ENCODE measurements around the gene CPSF4.

Gene CPSF4

DNA sequence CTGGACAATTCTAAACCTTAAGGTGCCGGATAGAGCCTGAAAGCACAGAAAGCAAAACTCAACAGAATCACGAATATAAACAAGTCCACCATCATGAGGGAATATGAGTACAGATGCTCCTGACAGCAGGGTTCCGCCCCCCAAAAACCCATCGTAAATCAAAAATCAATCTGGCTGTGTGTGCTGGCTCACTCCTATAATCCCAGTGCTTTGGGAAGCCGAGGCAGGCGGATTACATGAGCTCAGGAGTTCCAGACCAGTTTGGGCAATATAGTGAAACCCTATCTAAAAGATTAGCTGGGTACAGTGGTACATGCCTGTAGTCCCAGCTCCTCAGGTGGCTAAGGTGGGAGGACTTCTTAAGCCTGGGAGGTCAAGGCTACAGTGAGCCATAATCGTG is 17.8 kb upstream of the CPSF4 start:
- Histone ChIP-seq H3K9ac (ENCODE audit: low read length) (no peak overlapping the region), H3K18ac (ENCODE audit: low read length) (no peak overlapping the region), H3K79me2 (ENCODE audit: control insufficient read depth, insufficient read depth, low read length) (no peaks in the 10 kb centered on the region), H2AK5ac (ENCODE audit: low read length) (no peak overlapping the region), H2BK120ac (ENCODE audit: low read depth, low read length) (no peak overlapping the region), H3K36me3 (ENCODE audit: control insufficient read depth, insufficient read depth, low read length) (peaks cover 24% of the 10 kb centered on the region), H3K4ac (ENCODE audit: low read depth, low read length) (no peak overlapping the region), H3K4me2 (ENCODE audit: low read length) (no peak overlapping the region), H2BK15ac (replicated peaks; ENCODE audit: low read depth) (no peak overlapping the region), H3K23ac (ENCODE audit: low read length) (no peak overlapping the region), H3K4me1 (ENCODE audit: control insufficient read depth, low read depth, low read length) (no peaks in the 10 kb centered on the region), H3K56ac (ENCODE audit: low read length) (no peak overlapping the region), H3K27me3 (ENCODE audit: insufficient read depth, low read length, poor library complexity) (no peaks in the 10 kb centered on the region), H4K5ac (ENCODE audit: low read length) (no peak overlapping the region), H3K27ac (ENCODE audit: low read depth, low read length) (no peak overlapping the region), H3K4me3 (ENCODE audit: low read length) (no peak overlapping the region), H3K79me1 (ENCODE audit: low read length) (no peaks in the 10 kb centered on the region), H4K8ac (ENCODE audit: low read depth, low read length) (no peak overlapping the region), H2BK5ac (ENCODE audit: low read length) (no peak overlapping the region)
- no CpG with 5 or more reads among the region's 7 CpGs for WGBS (ENCODE audit: extremely low coverage, insufficient coverage, low lambda C conversion rate)
- DNase-seq: no peak

DNA sequence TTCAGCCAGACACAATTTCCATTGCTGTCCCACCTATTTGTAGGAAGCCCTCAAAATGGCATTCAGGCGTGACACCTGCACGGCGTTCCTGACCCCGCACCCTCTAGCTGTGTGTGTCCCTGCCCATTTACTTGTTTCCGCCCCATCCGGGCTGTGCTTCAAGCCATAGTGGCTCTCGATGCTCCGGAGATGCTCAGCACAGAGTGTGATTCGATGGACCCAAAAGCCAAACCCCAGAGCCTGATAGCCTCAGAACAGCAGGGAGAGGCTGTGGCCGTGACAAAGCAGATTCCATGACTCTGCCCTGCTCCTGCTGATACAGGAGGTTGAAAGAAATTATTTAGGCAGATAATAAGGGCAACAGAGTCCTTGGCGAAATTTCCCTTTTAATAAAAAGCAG is 16.6 kb upstream of the CPSF4 start:
- no peak for DNase-seq
- Histone ChIP-seq H2BK120ac (ENCODE audit: low read depth, low read length) (no peak overlapping the region), H3K79me1 (ENCODE audit: low read length) (no peaks in the 10 kb centered on the region), H3K23ac (ENCODE audit: low read length) (no peak overlapping the region), H4K8ac (ENCODE audit: low read depth, low read length) (no peak overlapping the region), H3K56ac (ENCODE audit: low read length) (no peak overlapping the region), H3K4me2 (ENCODE audit: low read length) (no peak overlapping the region), H2BK5ac (ENCODE audit: low read length) (no peak overlapping the region), H3K36me3 (ENCODE audit: control insufficient read depth, insufficient read depth, low read length) (peaks cover 24% of the 10 kb centered on the region), H3K4ac (ENCODE audit: low read depth, low read length) (no peak overlapping the region), H3K27ac (ENCODE audit: low read depth, low read length) (no peak overlapping the region), H3K9ac (ENCODE audit: low read length) (no peak overlapping the region), H3K18ac (ENCODE audit: low read length) (no peak overlapping the region), H3K27me3 (ENCODE audit: insufficient read depth, low read length, poor library complexity) (no peaks in the 10 kb centered on the region), H3K79me2 (ENCODE audit: control insufficient read depth, insufficient read depth, low read length) (no peaks in the 10 kb centered on the region), H4K5ac (ENCODE audit: low read length) (no peak overlapping the region), H2BK15ac (replicated peaks; ENCODE audit: low read depth) (no peak overlapping the region), H2AK5ac (ENCODE audit: low read length) (no peak overlapping the region), H3K4me1 (ENCODE audit: control insufficient read depth, low read depth, low read length) (no peaks in the 10 kb centered on the region), H3K4me3 (ENCODE audit: low read length) (no peak overlapping the region)
- no CpG with 5 or more reads among the region's 11 CpGs for WGBS (ENCODE audit: extremely low coverage, insufficient coverage, low lambda C conversion rate)

GRCh38 chr7:99422625-99423024 is 16.1 kb upstream of the CPSF4 start:
- Histone ChIP-seq H3K56ac (ENCODE audit: low read length) (no peak overlapping the region), H3K4me1 (ENCODE audit: control insufficient read depth, low read depth, low read length) (no peaks in the 10 kb centered on the region), H3K36me3 (ENCODE audit: control insufficient read depth, insufficient read depth, low read length) (peaks cover 22% of the 10 kb centered on the region), H3K4me3 (ENCODE audit: low read length) (no peak overlapping the region), H3K79me2 (ENCODE audit: control insufficient read depth, insufficient read depth, low read length) (no peaks in the 10 kb centered on the region), H3K27ac (ENCODE audit: low read depth, low read length) (no peak overlapping the region), H2BK120ac (ENCODE audit: low read depth, low read length) (no peak overlapping the region), H2AK5ac (ENCODE audit: low read length) (no peak overlapping the region), H3K4ac (ENCODE audit: low read depth, low read length) (no peak overlapping the region), H3K23ac (ENCODE audit: low read length) (no peak overlapping the region), H3K27me3 (ENCODE audit: insufficient read depth, low read length, poor library complexity) (no peaks in the 10 kb centered on the region), H2BK15ac (replicated peaks; ENCODE audit: low read depth) (no peak overlapping the region), H2BK5ac (ENCODE audit: low read length) (no peak overlapping the region), H3K4me2 (ENCODE audit: low read length) (no peak overlapping the region), H3K9ac (ENCODE audit: low read length) (no peak overlapping the region), H4K8ac (ENCODE audit: low read depth, low read length) (no peak overlapping the region), H3K18ac (ENCODE audit: low read length) (no peak overlapping the region), H4K5ac (ENCODE audit: low read length) (no peak overlapping the region), H3K79me1 (ENCODE audit: low read length) (no peaks in the 10 kb centered on the region)
- WGBS (ENCODE audit: extremely low coverage, insufficient coverage, low lambda C conversion rate): no CpG with 5 or more reads among the region's 5 CpGs
- DNase-seq: no peak

DNA sequence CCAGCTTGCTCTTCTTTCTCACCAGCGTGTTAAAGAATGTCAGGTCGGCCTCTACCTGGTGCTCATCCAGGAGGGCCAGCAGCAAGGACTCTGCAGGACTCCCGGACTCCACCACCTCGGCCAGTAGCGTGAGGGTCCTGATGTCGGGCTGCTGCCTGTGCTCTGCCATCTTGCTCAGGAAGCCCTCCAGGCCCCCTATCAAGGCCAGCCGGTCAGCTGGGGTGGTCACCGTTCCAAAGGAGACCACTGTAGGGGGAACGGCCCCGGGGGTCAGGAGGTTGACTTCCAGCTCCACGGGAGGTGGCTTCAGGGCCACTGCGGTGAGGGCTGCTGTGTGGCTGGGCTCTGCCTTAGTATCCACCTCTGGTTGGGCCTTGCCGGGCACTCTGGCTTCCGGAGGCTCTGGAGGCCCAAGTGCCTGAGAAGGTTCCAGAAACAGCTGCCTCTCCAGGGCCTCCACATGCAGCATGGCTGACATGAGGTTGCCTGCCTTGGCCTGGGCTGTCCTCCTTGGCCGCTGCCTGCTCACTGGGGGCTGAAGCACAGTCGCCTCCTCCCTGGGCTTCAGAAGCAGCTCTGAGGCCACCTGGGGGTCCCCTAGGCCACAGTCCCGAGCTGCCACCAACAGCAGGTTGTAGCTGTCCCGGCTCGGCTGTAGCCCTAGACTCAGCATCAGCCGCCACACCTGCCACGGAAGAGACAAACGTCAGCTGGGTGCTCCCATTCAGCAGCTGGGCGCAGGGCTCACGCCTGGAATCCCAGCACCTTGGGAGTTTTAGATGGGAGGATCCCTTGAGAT is 13.6 kb upstream of the CPSF4 start:
- H2AK5ac ChIP-seq (ENCODE audit: low read length): no peak overlapping the region
- no peak overlapping the region for H3K18ac ChIP-seq (ENCODE audit: low read length)
- no peak overlapping the region for H4K5ac ChIP-seq (ENCODE audit: low read length)
- H3K27me3 ChIP-seq (ENCODE audit: insufficient read depth, low read length, poor library complexity): no peaks in the 10 kb centered on the region
- H2BK120ac ChIP-seq (ENCODE audit: low read depth, low read length): no peak overlapping the region
- H3K9ac ChIP-seq (ENCODE audit: low read length): no peak overlapping the region
- no peak overlapping the region for H3K4ac ChIP-seq (ENCODE audit: low read depth, low read length)
- H3K4me3 ChIP-seq (ENCODE audit: low read length): no peak overlapping the region
- H3K56ac ChIP-seq (ENCODE audit: low read length): no peak overlapping the region
- H2BK5ac ChIP-seq (ENCODE audit: low read length): no peak overlapping the region
- no peaks in the 10 kb centered on the region for H3K4me1 ChIP-seq (ENCODE audit: control insufficient read depth, low read depth, low read length)
- no peak overlapping the region for H3K23ac ChIP-seq (ENCODE audit: low read length)
- H2BK15ac ChIP-seq (replicated peaks; ENCODE audit: low read depth): no peak overlapping the region
- H3K36me3 ChIP-seq (ENCODE audit: control insufficient read depth, insufficient read depth, low read length): peaks cover 18% of the 10 kb centered on the region
- H4K8ac ChIP-seq (ENCODE audit: low read depth, low read length): no peak overlapping the region
- DNase-seq: no peak
- no CpG with 5 or more reads among the region's 24 CpGs for WGBS (ENCODE audit: extremely low coverage, insufficient coverage, low lambda C conversion rate)
- no peak overlapping the region for H3K4me2 ChIP-seq (ENCODE audit: low read length)
- H3K27ac ChIP-seq (ENCODE audit: low read depth, low read length): no peak overlapping the region
- no peaks in the 10 kb centered on the region for H3K79me2 ChIP-seq (ENCODE audit: control insufficient read depth, insufficient read depth, low read length)
- no peaks in the 10 kb centered on the region for H3K79me1 ChIP-seq (ENCODE audit: low read length)

DNA sequence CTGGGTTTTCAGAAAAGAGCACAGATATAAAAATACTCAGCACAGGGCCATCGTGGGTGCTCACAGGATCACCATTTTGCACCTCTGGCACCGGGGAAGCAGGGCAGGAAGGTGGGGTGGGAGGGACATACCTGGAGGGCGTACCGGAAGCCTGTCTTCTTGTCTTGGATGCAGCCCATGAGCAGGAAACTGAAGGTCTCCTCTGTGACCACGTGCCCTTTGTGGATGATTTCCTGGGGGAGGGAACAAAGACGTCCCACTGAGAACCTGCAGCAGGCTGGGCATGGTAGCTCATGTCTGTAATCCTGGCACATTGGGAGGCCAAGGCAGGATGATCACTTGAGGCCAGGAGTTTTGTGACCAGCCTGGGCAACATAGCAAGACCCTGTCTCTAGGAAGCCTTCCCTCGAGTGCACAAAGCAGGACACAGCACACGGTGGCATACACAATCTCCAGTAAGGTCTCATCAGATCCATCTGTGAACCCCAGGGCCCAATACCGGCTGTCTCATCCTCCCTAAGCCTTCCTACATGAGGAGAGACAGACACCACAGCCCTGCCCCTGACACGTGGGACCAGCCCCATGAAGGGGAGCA is 9.7 kb upstream of the CPSF4 start:
- Histone ChIP-seq H3K4me1 (ENCODE audit: control insufficient read depth, low read depth, low read length) (no peaks in the 10 kb centered on the region), H3K18ac (ENCODE audit: low read length) (no peak overlapping the region), H3K4me2 (ENCODE audit: low read length) (no peak overlapping the region), H3K27ac (ENCODE audit: low read depth, low read length) (no peak overlapping the region), H2AK5ac (ENCODE audit: low read length) (no peak overlapping the region), H3K36me3 (ENCODE audit: control insufficient read depth, insufficient read depth, low read length) (peaks cover 18% of the 10 kb centered on the region), H3K79me2 (ENCODE audit: control insufficient read depth, insufficient read depth, low read length) (no peaks in the 10 kb centered on the region), H3K4me3 (ENCODE audit: low read length) (no peak overlapping the region), H2BK15ac (replicated peaks; ENCODE audit: low read depth) (no peak overlapping the region), H3K23ac (ENCODE audit: low read length) (no peak overlapping the region), H3K4ac (ENCODE audit: low read depth, low read length) (no peak overlapping the region), H4K5ac (ENCODE audit: low read length) (no peak overlapping the region), H2BK120ac (ENCODE audit: low read depth, low read length) (no peak overlapping the region), H3K56ac (ENCODE audit: low read length) (no peak overlapping the region), H2BK5ac (ENCODE audit: low read length) (no peak overlapping the region), H3K27me3 (ENCODE audit: insufficient read depth, low read length, poor library complexity) (no peaks in the 10 kb centered on the region), H3K79me1 (ENCODE audit: low read length) (no peaks in the 10 kb centered on the region), H4K8ac (ENCODE audit: low read depth, low read length) (no peak overlapping the region), H3K9ac (ENCODE audit: low read length) (no peak overlapping the region)
- no peak for DNase-seq
- WGBS (ENCODE audit: extremely low coverage, insufficient coverage, low lambda C conversion rate): no CpG with 5 or more reads among the region's 10 CpGs
